Measurements from ENCODE around the gene PRR18. TPM values are rescaled to one million over a fixed set of nuclear protein-coding genes. Genes with fewer than 3 reads are reported as not detected.
"Not testable (repeated sequence)": the region's sequence is repeated elsewhere in the genome, so short reads cannot be mapped to it uniquely, and the experiment has no call there.

The PRR18 gene
- total RNA-seq, 1 donor from 2014 or later, result under 0.01 TPM

- Histone ChIP-seq H3K27me3 (ENCODE audit: control insufficient read depth, insufficient read depth, low read length) (no peaks in the 10 kb centered on the region), H3K36me3 (ENCODE audit: control insufficient read depth, insufficient read depth, low read length) (no peaks in the 10 kb centered on the region), H3K4me3 (ENCODE audit: low read depth, low read length) (no peak overlapping the region)
- no peak for FAIRE-seq
- TF ChIP-seq, protein P1, sequence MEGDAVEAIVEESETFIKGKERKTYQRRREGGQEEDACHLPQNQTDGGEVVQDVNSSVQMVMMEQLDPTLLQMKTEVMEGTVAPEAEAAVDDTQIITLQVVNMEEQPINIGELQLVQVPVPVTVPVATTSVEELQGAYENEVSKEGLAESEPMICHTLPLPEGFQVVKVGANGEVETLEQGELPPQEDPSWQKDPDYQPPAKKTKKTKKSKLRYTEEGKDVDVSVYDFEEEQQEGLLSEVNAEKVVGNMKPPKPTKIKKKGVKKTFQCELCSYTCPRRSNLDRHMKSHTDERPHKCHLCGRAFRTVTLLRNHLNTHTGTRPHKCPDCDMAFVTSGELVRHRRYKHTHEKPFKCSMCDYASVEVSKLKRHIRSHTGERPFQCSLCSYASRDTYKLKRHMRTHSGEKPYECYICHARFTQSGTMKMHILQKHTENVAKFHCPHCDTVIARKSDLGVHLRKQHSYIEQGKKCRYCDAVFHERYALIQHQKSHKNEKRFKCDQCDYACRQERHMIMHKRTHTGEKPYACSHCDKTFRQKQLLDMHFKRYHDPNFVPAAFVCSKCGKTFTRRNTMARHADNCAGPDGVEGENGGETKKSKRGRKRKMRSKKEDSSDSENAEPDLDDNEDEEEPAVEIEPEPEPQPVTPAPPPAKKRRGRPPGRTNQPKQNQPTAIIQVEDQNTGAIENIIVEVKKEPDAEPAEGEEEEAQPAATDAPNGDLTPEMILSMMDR (IDR thresholded peaks at IDR 0.05; ENCODE audit: insufficient read depth, low read length, severe bottlenecking), result no peak
- DNase-seq (ENCODE audit: low read depth), result peak; percentile 81
Measured at GRCh38 chr6:166351715-166352285, 43.6 kb upstream of the PRR18 start.

DNA sequence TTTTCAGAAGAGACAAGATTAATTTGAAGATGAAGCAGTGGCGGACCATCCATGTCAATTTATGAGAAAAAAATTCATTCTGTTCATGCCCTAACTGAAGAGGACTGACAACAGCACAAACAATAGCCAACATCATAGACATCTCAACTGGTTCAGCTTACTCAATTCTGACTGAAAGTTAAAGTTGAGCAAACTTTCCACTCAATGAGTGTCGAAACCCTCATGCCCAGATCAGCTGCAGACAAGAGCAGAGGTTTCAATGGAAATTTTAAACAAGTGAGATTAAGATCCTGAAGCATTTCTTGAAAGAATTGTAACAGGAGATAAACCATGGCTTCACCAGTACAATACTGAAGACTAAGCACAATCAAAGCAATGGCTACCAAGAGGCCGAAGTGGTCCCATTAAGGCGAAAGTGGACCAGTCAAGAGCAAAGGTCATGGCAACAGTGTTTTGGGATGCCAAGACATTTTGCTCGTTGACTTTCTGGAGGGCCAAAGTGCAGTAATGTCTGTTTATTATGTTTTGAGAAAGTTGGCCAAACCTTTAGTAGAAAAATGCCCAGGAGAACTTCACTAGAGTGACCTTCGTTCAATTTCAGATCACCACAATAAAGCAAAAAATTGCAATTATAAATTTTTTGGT lies 40.2 kb upstream of the PRR18 start:
- Histone ChIP-seq H3K27me3 (ENCODE audit: control insufficient read depth, insufficient read depth, low read length) (no peaks in the 10 kb centered on the region), H3K4me3 (ENCODE audit: low read depth, low read length) (no peak overlapping the region), H3K36me3 (ENCODE audit: control insufficient read depth, insufficient read depth, low read length) (no peaks in the 10 kb centered on the region)
- DNase-seq (ENCODE audit: low read depth) (no peak), FAIRE-seq (no peak)
- TF ChIP-seq, protein P1 (IDR thresholded peaks at IDR 0.05; ENCODE audit: insufficient read depth, low read length, severe bottlenecking), result no peak

- Histone ChIP-seq H3K36me3 (ENCODE audit: control insufficient read depth, insufficient read depth, low read length) (no peaks in the 10 kb centered on the region), H3K27me3 (ENCODE audit: control insufficient read depth, insufficient read depth, low read length) (no peaks in the 10 kb centered on the region), H3K4me3 (ENCODE audit: low read depth, low read length) (no peak overlapping the region)
- TF ChIP-seq, protein P1 (IDR thresholded peaks at IDR 0.05; ENCODE audit: insufficient read depth, low read length, severe bottlenecking), result no peak
- no peak for DNase-seq (ENCODE audit: low read depth)
- no peak for FAIRE-seq
Measured at GRCh38 chr6:166346965-166347364, 38.8 kb upstream of the PRR18 start.

DNA sequence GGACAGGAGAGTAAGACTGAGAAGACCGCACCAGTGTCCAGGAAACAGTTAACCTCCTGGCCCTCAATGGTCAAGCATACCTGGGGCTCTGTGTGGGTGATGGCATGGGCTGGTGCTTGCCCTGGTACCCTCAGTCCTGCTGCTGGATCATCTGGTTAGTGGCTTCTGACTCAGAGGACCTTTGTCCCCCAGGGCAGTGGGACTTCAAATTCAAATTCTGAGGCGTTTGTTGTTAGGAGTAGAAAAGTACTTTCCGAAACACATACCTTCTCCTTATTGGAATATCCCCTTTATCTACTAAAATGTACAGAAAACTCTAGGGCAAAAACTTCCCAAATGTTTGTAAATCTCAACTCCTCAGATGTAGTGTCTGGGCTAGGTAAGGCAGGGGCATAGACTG lies 38.3 kb upstream of the PRR18 start:
- TF ChIP-seq, protein P1 (IDR thresholded peaks at IDR 0.05; ENCODE audit: insufficient read depth, low read length, severe bottlenecking), result no peak
- no peak for FAIRE-seq

DNA sequence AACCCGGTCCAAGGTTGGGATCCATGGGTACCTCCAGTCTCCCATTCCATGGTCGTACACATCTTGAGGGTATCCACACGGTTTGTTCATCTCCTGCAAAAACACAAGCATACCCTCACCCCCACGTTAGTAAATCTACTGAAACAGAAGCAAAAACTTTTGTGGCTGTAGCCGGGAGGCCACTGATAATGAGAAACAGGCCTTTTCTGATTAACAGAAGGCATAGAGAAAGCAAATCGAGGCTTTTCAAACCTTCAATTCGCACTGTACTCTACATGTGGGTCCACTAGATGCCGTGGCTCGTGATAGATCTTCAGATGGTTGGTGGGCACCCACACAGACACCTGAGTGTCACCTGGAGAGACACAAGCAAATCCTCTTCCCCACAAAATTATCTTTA lies 37.5 kb upstream of the PRR18 start:
- not testable (repeated sequence) for DNase-seq (ENCODE audit: low read depth); H3K36me3 ChIP-seq (ENCODE audit: control insufficient read depth, insufficient read depth, low read length); FAIRE-seq; H3K4me3 ChIP-seq (ENCODE audit: low read depth, low read length); H3K27me3 ChIP-seq (ENCODE audit: control insufficient read depth, insufficient read depth, low read length)

More for the DNA sequence above, 38.3 kb upstream of the PRR18 start:
- no peak for DNase-seq (ENCODE audit: low read depth)
- Histone ChIP-seq H3K27me3 (ENCODE audit: control insufficient read depth, insufficient read depth, low read length) (no peaks in the 10 kb centered on the region), H3K36me3 (ENCODE audit: control insufficient read depth, insufficient read depth, low read length) (no peaks in the 10 kb centered on the region), H3K4me3 (ENCODE audit: low read depth, low read length) (no peak overlapping the region)

DNA sequence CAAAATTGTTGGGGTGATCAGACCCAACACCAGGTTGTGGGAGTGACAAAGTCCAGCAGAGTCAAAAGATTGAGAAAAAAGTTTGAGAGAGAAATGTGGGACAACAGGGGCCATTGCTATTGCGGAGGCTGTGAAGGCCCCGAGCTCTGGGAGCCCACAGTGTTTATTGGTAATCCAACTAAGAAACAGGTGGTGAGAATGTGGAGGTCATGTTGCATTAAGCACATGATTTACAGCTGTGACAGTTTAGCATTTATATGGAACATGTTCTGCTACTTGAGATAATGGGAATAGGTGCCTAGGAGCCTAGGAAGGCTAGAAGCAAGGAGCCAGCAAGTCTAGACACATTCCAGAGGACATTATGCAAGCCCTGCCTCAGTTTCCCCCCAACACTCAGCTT lies 36.7 kb upstream of the PRR18 start:
- H3K36me3 ChIP-seq (ENCODE audit: control insufficient read depth, insufficient read depth, low read length); H3K27me3 ChIP-seq (ENCODE audit: control insufficient read depth, insufficient read depth, low read length); DNase-seq (ENCODE audit: low read depth); FAIRE-seq; H3K4me3 ChIP-seq (ENCODE audit: low read depth, low read length): not testable (repeated sequence)

- no peak for FAIRE-seq
- Histone ChIP-seq H3K4me3 (ENCODE audit: low read depth, low read length) (no peak overlapping the region), H3K27me3 (ENCODE audit: control insufficient read depth, insufficient read depth, low read length) (no peaks in the 10 kb centered on the region), H3K36me3 (ENCODE audit: control insufficient read depth, insufficient read depth, low read length) (no peaks in the 10 kb centered on the region)
- DNase-seq (ENCODE audit: low read depth), result no peak
- TF ChIP-seq, protein P1 (IDR thresholded peaks at IDR 0.05; ENCODE audit: insufficient read depth, low read length, severe bottlenecking), result no peak
Measured at GRCh38 chr6:166344240-166344639, 36.0 kb upstream of the PRR18 start.
